Activated CD8-positive, alpha-beta T cell treated with anti-CD3 and anti-CD28 coated beads, Interleukin-2, amount 10 ng/mL, durations not matched to agents 7 days and 5 days (primary cell): Measurements from ENCODE around the gene LATS2. TPM values are rescaled to one million over a fixed set of nuclear protein-coding genes. Genes with fewer than 3 reads are reported as not detected.

ENCODE experiments used
- ATAC-seq: fragments of 150-1000 bp; cut with Tn5 transposase; one replicate; pipeline ENCODE4 v1.10.0; 2021; ENCODE audit warnings: moderate library complexity
- CTCF ChIA-PET: fragments of 350-600 bp; sonication (Branson Sonifier 250); formaldehyde crosslinking; loops from one replicate; lab custom pipeline; 2021; ENCODE audit warnings: antibody characterized with exemption; lab: Charles Lee
- POLR2A ChIA-PET: fragments of 350-600 bp; sonication (Branson Sonifier 250); formaldehyde crosslinking; loops from one replicate; lab custom pipeline; 2021; ENCODE audit warnings: antibody characterized with exemption; lab: Charles Lee
- DNase-seq: peaks from one replicate; pipeline ENCODE4 v3.0.0-alpha.2; 2020
- H3K27ac Mint-ChIP-seq: one replicate; pipeline ENCODE4 v1.8.0; 2021; ENCODE audit warnings: mild to moderate bottlenecking, mixed read lengths
- H3K27me3 Mint-ChIP-seq: one replicate; pipeline ENCODE4 v1.8.0; 2021; ENCODE audit warnings: low read depth, mixed read lengths
- H3K36me3 Mint-ChIP-seq: one replicate; pipeline ENCODE4 v1.8.0; 2021; ENCODE audit warnings: low read depth, mixed read lengths
- H3K4me1 Mint-ChIP-seq: one replicate; pipeline ENCODE4 v1.8.0; 2021; ENCODE audit warnings: low read depth, mixed read lengths
- H3K4me3 Mint-ChIP-seq: one replicate; pipeline ENCODE4 v1.8.0; 2021; ENCODE audit warnings: mild to moderate bottlenecking, mixed read lengths
- H3K9me3 Mint-ChIP-seq: one replicate; pipeline ENCODE4 v1.8.0; 2022; ENCODE audit warnings: mixed read lengths; ENCODE audit not compliant: insufficient read depth
- total RNA-seq, 2 experiments: library from RNA; stranded (reverse); gene quantifications; one replicate each; pipeline ENCODE4 v1.2.3, GENCODE V29; 2021

Gene LATS2
- total RNA-seq, 2 experiments from 2014 or later = 3.1 to 4.2 TPM

- no peak overlapping the region for H3K27ac Mint-ChIP-seq
- DNase-seq = no peak
- ChIA-PET POLR2A (no interaction called here), CTCF (interaction anchor here (1.1 to 1.2 kb wide), 2 partner anchors 14 to 18 kb away, joined by 3 to 4 read pairs; no protein-coding TSS in a partner anchor)
- H3K9me3 Mint-ChIP-seq = no peaks in the 10 kb centered on the region
- H3K27me3 Mint-ChIP-seq = peaks cover 27% of the 10 kb centered on the region
- H3K4me1 Mint-ChIP-seq = peaks cover 5% of the 10 kb centered on the region
- H3K4me3 Mint-ChIP-seq = no peak overlapping the region
- H3K36me3 Mint-ChIP-seq = no peaks in the 10 kb centered on the region
- ATAC-seq = no peak
Measured at GRCh38 chr13:21081926-21082325, 20.5 kb upstream of the LATS2 start.

GRCh38 chr13:21080593-21080891, 19.2 kb upstream of the LATS2 start:
- Mint-ChIP-seq H3K4me3 (no peak overlapping the region), H3K9me3 (no peaks in the 10 kb centered on the region), H3K27ac (no peak overlapping the region), H3K4me1 (peaks cover 10% of the 10 kb centered on the region), H3K27me3 (peaks cover 19% of the 10 kb centered on the region), H3K36me3 (no peaks in the 10 kb centered on the region)
- DNase-seq (no peak), ATAC-seq (no peak)
- POLR2A ChIA-PET = no interaction called here
- CTCF ChIA-PET = interaction anchor here (1.1 kb wide), 1 partner anchor 17 kb away, joined by 3 read pairs; no protein-coding TSS in a partner anchor

- H3K27ac Mint-ChIP-seq = no peak overlapping the region
- ChIA-PET CTCF (no interaction called here), POLR2A (no interaction called here)
- peaks cover 16% of the 10 kb centered on the region for H3K4me1 Mint-ChIP-seq
- no peak overlapping the region for H3K4me3 Mint-ChIP-seq
- H3K27me3 Mint-ChIP-seq = peaks cover 19% of the 10 kb centered on the region
- DNase-seq = no peak
- ATAC-seq = no peak
- no peaks in the 10 kb centered on the region for H3K36me3 Mint-ChIP-seq
- no peaks in the 10 kb centered on the region for H3K9me3 Mint-ChIP-seq
Measured at GRCh38 chr13:21079761-21080592, 18.6 kb upstream of the LATS2 start.

GRCh38 chr13:21079221-21079620, 17.8 kb upstream of the LATS2 start:
- no peaks in the 10 kb centered on the region for H3K36me3 Mint-ChIP-seq
- ATAC-seq = no peak
- no peak overlapping the region for H3K27ac Mint-ChIP-seq
- ChIA-PET POLR2A (no interaction called here), CTCF (no interaction called here)
- H3K4me3 Mint-ChIP-seq = no peak overlapping the region
- no peak for DNase-seq
- peaks cover 19% of the 10 kb centered on the region for H3K27me3 Mint-ChIP-seq
- no peaks in the 10 kb centered on the region for H3K9me3 Mint-ChIP-seq
- peaks cover 23% of the 10 kb centered on the region for H3K4me1 Mint-ChIP-seq

GRCh38 chr13:21078501-21078900, 17.1 kb upstream of the LATS2 start:
- DNase-seq = no peak
- CTCF ChIA-PET = no interaction called here
- H3K4me1 Mint-ChIP-seq = peaks cover 27% of the 10 kb centered on the region
- H3K36me3 Mint-ChIP-seq = no peaks in the 10 kb centered on the region
- H3K27me3 Mint-ChIP-seq = peaks cover 19% of the 10 kb centered on the region
- H3K4me3 Mint-ChIP-seq = no peak overlapping the region
- ATAC-seq = no peak
- POLR2A ChIA-PET = no interaction called here
- H3K27ac Mint-ChIP-seq = no peak overlapping the region
- no peaks in the 10 kb centered on the region for H3K9me3 Mint-ChIP-seq

GRCh38 chr13:21077788-21078353, 16.5 kb upstream of the LATS2 start:
- Mint-ChIP-seq H3K27ac (peak overlapping the region; percentile 8), H3K9me3 (no peaks in the 10 kb centered on the region), H3K27me3 (peaks cover 19% of the 10 kb centered on the region), H3K4me1 (peaks cover 31% of the 10 kb centered on the region), H3K36me3 (no peaks in the 10 kb centered on the region), H3K4me3 (no peak overlapping the region)
- ChIA-PET CTCF (no interaction called here), POLR2A (no interaction called here)
- no peak for ATAC-seq
- no peak for DNase-seq

GRCh38 chr13:21077076-21077787, 15.8 kb upstream of the LATS2 start:
- H3K27ac Mint-ChIP-seq = peak overlapping the region; percentile 8
- no peak for DNase-seq
- peaks cover 35% of the 10 kb centered on the region for H3K4me1 Mint-ChIP-seq
- H3K36me3 Mint-ChIP-seq = no peaks in the 10 kb centered on the region
- ChIA-PET CTCF (no interaction called here), POLR2A (no interaction called here)
- no peaks in the 10 kb centered on the region for H3K9me3 Mint-ChIP-seq
- no peak for ATAC-seq
- no peak overlapping the region for H3K4me3 Mint-ChIP-seq
- peaks cover 19% of the 10 kb centered on the region for H3K27me3 Mint-ChIP-seq

- DNase-seq = no peak
- Mint-ChIP-seq H3K27me3 (peaks cover 18% of the 10 kb centered on the region), H3K4me3 (peak overlapping the region; percentile 31), H3K36me3 (no peaks in the 10 kb centered on the region), H3K9me3 (no peaks in the 10 kb centered on the region), H3K27ac (peak overlapping the region; percentile 60), H3K4me1 (peaks cover 44% of the 10 kb centered on the region)
- ChIA-PET CTCF (no interaction called here), POLR2A (no interaction called here)
- ATAC-seq = no peak
Measured at GRCh38 chr13:21076253-21076652, 14.9 kb upstream of the LATS2 start.

GRCh38 chr13:21075379-21076249, 14.2 kb upstream of the LATS2 start:
- Mint-ChIP-seq H3K27ac (peak overlapping the region; percentile 89), H3K4me1 (peaks cover 49% of the 10 kb centered on the region), H3K4me3 (peak overlapping the region; percentile 68), H3K36me3 (no peaks in the 10 kb centered on the region), H3K9me3 (no peaks in the 10 kb centered on the region), H3K27me3 (peaks cover 16% of the 10 kb centered on the region)
- peak; percentile 44 for DNase-seq
- ATAC-seq = peak; percentile 66
- ChIA-PET POLR2A (no interaction called here), CTCF (no interaction called here)

GRCh38 chr13:21075011-21075378, 13.6 kb upstream of the LATS2 start:
- ATAC-seq (peak; percentile 79), DNase-seq (peak; percentile 74)
- H3K27me3 Mint-ChIP-seq = peaks cover 16% of the 10 kb centered on the region
- H3K36me3 Mint-ChIP-seq = no peaks in the 10 kb centered on the region
- H3K4me1 Mint-ChIP-seq = peaks cover 49% of the 10 kb centered on the region
- peak overlapping the region; percentile 68 for H3K4me3 Mint-ChIP-seq
- H3K9me3 Mint-ChIP-seq = no peaks in the 10 kb centered on the region
- ChIA-PET POLR2A (interaction anchor here (0.6 kb wide), 1 partner anchor 12 kb away, joined by 3 read pairs; no protein-coding TSS in a partner anchor), CTCF (no interaction called here)
- H3K27ac Mint-ChIP-seq = peak overlapping the region; percentile 89

- ChIA-PET CTCF (no interaction called here), POLR2A (interaction anchor here (0.6 kb wide), 1 partner anchor 11 kb away, joined by 3 read pairs; no protein-coding TSS in a partner anchor)
- DNase-seq = no peak
- Mint-ChIP-seq H3K27me3 (peaks cover 12% of the 10 kb centered on the region), H3K27ac (peak overlapping the region; percentile 89), H3K9me3 (no peaks in the 10 kb centered on the region), H3K4me3 (peak overlapping the region; percentile 68), H3K36me3 (no peaks in the 10 kb centered on the region), H3K4me1 (peaks cover 49% of the 10 kb centered on the region)
- ATAC-seq = peak; percentile 8
Measured at GRCh38 chr13:21074546-21074945, 13.2 kb upstream of the LATS2 start.
